Measurements from ENCODE around the gene FAM131A.

GRCh38 chr3:184333700-184334099 is 3.7 kb upstream of the FAM131A start:
- TF ChIP-seq YY1 (IDR thresholded peaks at IDR 0.05; ENCODE audit: insufficient read depth, insufficient read length) (no peak), SUZ12 (IDR thresholded peaks at IDR 0.05; ENCODE audit: extremely low read depth, insufficient read depth, insufficient read length) (no peak)

All from NT2/D1 (cell line).